Skeletal muscle satellite cell (primary cell): Measurements from ENCODE around the gene BACH2.

Experiments used
- H3K27me3 ChIP-seq: 2 replicates; pipeline ENCODE4 v1.7.0; 2013; ENCODE audit warnings: low read length; ENCODE audit not compliant: control insufficient read depth, insufficient read depth
- H3K36me3 ChIP-seq: 2 replicates; pipeline ENCODE4 v1.7.0; 2013; ENCODE audit warnings: mild to moderate bottlenecking, control low read depth, low read length; ENCODE audit not compliant: insufficient read depth
- H3K4me1 ChIP-seq: 2 replicates; pipeline ENCODE4 v1.7.0; 2013; ENCODE audit warnings: low read length; ENCODE audit not compliant: control insufficient read depth, insufficient read depth
- H3K4me2 ChIP-seq: 2 replicates; pipeline ENCODE4 v1.7.0; 2013; ENCODE audit warnings: mild to moderate bottlenecking, low read length
- H3K4me3 ChIP-seq: 2 replicates; pipeline ENCODE4 v1.7.0; 2013; ENCODE audit warnings: low read length
- H3K9ac ChIP-seq: 2 replicates; pipeline ENCODE4 v1.7.0; 2013; ENCODE audit warnings: mild to moderate bottlenecking, low read depth, low read length, moderate library complexity
- H3K9me3 ChIP-seq: replicated peaks from 2 replicates; pipeline ENCODE4 v1.7.0; 2013; ENCODE audit warnings: mild to moderate bottlenecking, control low read depth, low read length

Gene BACH2

DNA sequence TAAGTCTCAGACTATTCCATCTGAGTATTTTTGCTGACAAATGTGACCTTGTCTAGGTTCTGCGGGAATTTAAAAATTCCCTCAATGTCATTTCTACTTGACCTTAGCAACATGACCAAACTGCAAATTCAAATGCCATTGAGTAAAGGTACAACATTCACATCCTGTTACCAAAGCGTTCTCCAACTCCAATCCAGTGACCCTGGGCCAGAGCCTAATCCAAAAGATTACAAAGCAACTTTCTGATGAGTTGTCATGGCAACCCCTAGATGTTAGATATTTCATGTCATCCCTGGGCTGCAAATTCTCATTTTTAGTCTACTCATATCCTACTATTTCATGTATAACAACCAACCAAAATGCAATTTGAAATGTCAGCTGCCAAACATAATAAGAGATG is 65.3 kb downstream of the BACH2 start:
- H3K36me3 ChIP-seq = no peaks in the 10 kb centered on the region
- peaks cover 4% of the 10 kb centered on the region for H3K27me3 ChIP-seq
- H3K9ac ChIP-seq = no peak overlapping the region
- H3K4me1 ChIP-seq = no peaks in the 10 kb centered on the region
- no peak overlapping the region for H3K4me3 ChIP-seq
- H3K9me3 ChIP-seq = no peaks in the 10 kb centered on the region
- H3K4me2 ChIP-seq = no peak overlapping the region

DNA sequence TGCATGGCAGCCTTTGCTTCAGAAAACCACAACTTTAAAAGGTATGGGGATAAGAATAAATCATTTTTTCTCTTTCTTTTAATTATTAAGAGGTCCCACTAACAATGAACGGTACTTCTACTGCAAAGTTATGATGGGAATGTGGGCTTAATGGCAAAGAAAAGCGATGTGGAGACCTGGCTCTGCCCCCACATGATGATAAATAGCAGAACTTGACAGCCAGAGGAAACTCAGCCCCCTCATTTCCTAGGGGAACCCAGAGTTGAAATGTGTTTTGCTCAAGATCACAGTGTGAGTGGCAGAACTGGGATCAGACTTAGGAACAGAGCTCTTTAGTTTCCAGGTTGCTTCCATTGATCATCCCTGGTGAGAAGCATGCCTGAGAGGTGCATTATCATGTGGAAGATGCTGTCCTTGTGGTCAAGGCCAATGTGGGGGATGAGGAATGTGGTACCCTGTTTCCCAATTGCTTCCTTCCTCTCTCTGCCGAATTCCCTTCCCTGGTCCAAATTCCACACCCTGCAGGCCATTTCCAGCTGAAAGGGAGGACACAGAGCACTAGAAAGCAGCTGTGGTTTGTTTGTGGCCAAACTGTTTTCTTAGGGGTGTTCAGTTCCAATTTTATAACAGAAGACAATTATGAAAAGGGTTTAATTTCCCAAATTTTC is 66.0 kb downstream of the BACH2 start:
- H3K4me1 ChIP-seq = no peaks in the 10 kb centered on the region
- H3K27me3 ChIP-seq = peaks cover 4% of the 10 kb centered on the region
- H3K9ac ChIP-seq = no peak overlapping the region
- no peak overlapping the region for H3K4me3 ChIP-seq
- no peaks in the 10 kb centered on the region for H3K9me3 ChIP-seq
- H3K4me2 ChIP-seq = no peak overlapping the region
- no peaks in the 10 kb centered on the region for H3K36me3 ChIP-seq

GRCh38 chr6:90229331-90230010 is 67.2 kb downstream of the BACH2 start:
- peaks cover 4% of the 10 kb centered on the region for H3K27me3 ChIP-seq
- no peaks in the 10 kb centered on the region for H3K9me3 ChIP-seq
- no peaks in the 10 kb centered on the region for H3K4me1 ChIP-seq
- no peak overlapping the region for H3K4me3 ChIP-seq
- H3K36me3 ChIP-seq = no peaks in the 10 kb centered on the region
- no peak overlapping the region for H3K9ac ChIP-seq
- H3K4me2 ChIP-seq = no peak overlapping the region

GRCh38 chr6:90227673-90228072 is 69.0 kb downstream of the BACH2 start:
- no peak overlapping the region for H3K4me3 ChIP-seq
- H3K27me3 ChIP-seq = peaks cover 4% of the 10 kb centered on the region
- H3K9me3 ChIP-seq = no peaks in the 10 kb centered on the region
- no peak overlapping the region for H3K4me2 ChIP-seq
- no peak overlapping the region for H3K9ac ChIP-seq
- no peaks in the 10 kb centered on the region for H3K36me3 ChIP-seq
- H3K4me1 ChIP-seq = no peaks in the 10 kb centered on the region

DNA sequence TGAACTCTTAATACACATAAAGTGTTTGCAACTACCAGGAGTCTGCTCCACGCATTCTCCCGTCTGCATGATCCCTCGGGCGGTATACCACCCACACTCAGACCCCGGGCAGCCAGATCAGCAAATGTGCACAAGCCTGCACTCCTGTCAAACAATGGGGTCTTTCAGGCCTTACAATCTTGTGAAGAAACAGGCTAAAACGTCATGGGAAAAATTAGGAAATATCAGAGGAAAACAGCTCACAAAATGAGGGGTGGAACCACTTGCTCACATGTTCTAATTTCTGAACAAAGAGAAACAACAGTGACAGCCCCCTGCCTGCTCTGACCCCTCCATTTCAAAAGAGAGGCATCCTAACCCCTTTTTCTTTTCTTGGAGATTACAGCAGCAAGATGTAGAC is 69.4 kb downstream of the BACH2 start:
- peaks cover 4% of the 10 kb centered on the region for H3K27me3 ChIP-seq

DNA sequence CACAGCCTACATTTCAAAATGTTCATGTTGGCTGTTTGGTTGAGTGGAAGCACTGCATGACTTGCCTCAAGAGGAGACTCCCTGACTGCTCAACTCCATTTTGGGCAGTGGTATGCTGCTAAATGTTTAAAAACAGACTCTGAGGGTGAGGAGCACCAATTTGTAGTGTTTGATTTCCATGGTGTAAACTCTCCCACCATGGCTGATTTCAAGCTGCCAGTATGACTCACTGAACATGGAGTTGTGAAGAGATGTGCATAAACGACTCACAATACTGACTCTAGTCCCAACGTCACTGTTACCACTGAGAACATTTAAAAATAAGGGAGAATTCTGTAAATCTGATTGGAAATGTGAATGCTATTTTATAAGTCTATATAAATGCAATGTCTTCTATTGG is 70.4 kb downstream of the BACH2 start:
- peaks cover 4% of the 10 kb centered on the region for H3K27me3 ChIP-seq
- no peak overlapping the region for H3K4me3 ChIP-seq
- no peaks in the 10 kb centered on the region for H3K36me3 ChIP-seq

More for the DNA sequence above, 69.4 kb downstream of the BACH2 start:
- H3K4me2 ChIP-seq = no peak overlapping the region
- no peak overlapping the region for H3K9ac ChIP-seq
- H3K9me3 ChIP-seq = no peaks in the 10 kb centered on the region
- H3K4me3 ChIP-seq = no peak overlapping the region
- no peaks in the 10 kb centered on the region for H3K36me3 ChIP-seq
- no peaks in the 10 kb centered on the region for H3K4me1 ChIP-seq

DNA sequence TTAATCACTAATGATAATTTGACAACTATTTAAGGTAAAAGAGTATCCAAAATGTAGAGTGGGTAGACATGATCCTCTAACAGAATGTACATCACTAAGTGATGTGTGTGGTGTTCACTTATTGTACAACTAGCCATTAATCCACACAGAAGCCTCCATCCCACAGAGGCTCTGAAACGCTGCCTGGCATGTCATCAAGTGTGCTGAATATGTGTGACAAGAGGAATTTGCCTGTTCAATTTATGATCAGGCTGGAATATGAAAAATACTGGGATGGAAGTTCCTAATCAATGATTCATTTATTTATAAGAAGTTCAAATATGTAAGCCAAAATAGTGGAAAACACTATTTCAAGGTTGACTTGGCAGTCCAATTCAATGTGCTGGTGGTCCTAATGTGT is 72.4 kb downstream of the BACH2 start:
- H3K9me3 ChIP-seq = no peaks in the 10 kb centered on the region
- no peaks in the 10 kb centered on the region for H3K27me3 ChIP-seq
- H3K9ac ChIP-seq = no peak overlapping the region
- peaks cover 8% of the 10 kb centered on the region for H3K4me1 ChIP-seq
- H3K4me2 ChIP-seq = no peak overlapping the region
- no peak overlapping the region for H3K4me3 ChIP-seq
- no peaks in the 10 kb centered on the region for H3K36me3 ChIP-seq

More for the DNA sequence above, 70.4 kb downstream of the BACH2 start:
- Histone ChIP-seq H3K9ac (no peak overlapping the region), H3K9me3 (no peaks in the 10 kb centered on the region), H3K4me1 (no peaks in the 10 kb centered on the region), H3K4me2 (no peak overlapping the region)

DNA sequence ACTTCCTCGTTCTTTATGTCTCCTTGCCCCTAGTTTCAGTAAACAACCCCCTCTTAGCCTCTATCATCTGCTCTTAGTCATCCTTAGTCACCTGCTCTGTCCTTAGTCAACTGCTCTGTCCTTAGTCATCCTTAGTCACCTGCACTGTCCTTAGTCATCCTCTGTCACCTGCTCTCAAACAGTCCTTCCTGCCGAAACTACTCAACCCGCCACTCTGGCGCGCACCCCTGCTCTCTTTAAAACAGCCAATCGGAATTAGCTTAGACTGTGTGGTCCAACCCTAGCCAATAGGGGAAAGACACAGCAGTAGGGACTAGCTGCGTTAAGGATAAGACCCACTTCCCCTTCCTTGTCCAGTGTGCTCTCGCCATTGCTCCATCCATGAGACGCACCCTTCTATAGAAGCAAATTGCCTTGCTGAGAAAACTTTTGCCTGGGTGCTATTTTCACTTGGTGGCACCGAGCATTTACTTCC is 73.9 kb downstream of the BACH2 start:
- Histone ChIP-seq H3K9me3 (no peaks in the 10 kb centered on the region), H3K4me3 (no peak overlapping the region), H3K36me3 (no peaks in the 10 kb centered on the region), H3K4me2 (no peak overlapping the region), H3K9ac (no peak overlapping the region), H3K27me3 (no peaks in the 10 kb centered on the region), H3K4me1 (peaks cover 19% of the 10 kb centered on the region)

GRCh38 chr6:90222008-90222407 is 74.6 kb downstream of the BACH2 start:
- Histone ChIP-seq H3K9me3 (no peaks in the 10 kb centered on the region), H3K36me3 (no peaks in the 10 kb centered on the region), H3K4me1 (peaks cover 25% of the 10 kb centered on the region), H3K4me3 (no peak overlapping the region), H3K9ac (no peak overlapping the region), H3K4me2 (no peak overlapping the region), H3K27me3 (no peaks in the 10 kb centered on the region)

DNA sequence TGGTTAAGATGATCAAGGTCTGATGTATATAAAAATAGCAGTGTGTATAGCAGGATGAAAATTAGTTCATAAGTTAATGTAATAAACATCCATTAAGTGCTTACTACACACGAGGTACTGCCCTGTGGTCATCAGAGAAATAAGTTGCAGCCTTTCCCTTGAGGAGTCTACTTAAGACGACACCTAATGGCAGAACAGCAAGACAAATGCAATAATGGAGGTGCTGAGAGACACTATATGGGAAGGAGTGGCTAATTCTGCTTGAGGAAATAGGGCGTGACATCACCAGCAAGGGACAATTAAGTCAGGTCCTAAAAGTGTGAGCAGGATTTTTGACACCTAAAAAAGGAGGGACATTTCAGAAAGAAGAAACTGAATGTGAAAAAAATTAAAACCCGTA is 75.2 kb downstream of the BACH2 start:
- Histone ChIP-seq H3K4me1 (peaks cover 25% of the 10 kb centered on the region), H3K4me3 (no peak overlapping the region), H3K36me3 (no peaks in the 10 kb centered on the region), H3K27me3 (no peaks in the 10 kb centered on the region), H3K4me2 (no peak overlapping the region), H3K9me3 (no peaks in the 10 kb centered on the region), H3K9ac (no peak overlapping the region)

DNA sequence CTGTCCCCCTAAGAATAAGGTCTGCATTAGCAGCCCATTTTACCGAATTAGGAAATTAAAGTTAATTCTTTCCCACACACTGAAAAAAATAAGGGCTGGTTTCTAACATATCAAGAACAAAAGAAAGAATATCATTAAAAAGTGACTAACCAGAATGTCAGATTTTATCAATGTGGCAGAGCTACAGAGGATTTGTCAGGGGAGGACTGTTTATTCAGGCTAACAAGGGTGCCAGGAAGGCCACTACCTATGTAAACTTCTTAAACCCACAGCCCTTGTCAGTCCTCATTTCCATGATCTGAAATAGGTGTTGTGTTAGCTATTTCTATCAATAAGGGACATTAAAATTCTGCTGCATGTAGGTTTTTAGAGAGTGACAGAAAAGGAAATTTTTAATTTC is 76.4 kb downstream of the BACH2 start:
- H3K4me3 ChIP-seq = no peak overlapping the region
- H3K27me3 ChIP-seq = no peaks in the 10 kb centered on the region
- H3K4me2 ChIP-seq = no peak overlapping the region
- H3K4me1 ChIP-seq = peaks cover 25% of the 10 kb centered on the region
- no peaks in the 10 kb centered on the region for H3K9me3 ChIP-seq
- no peaks in the 10 kb centered on the region for H3K36me3 ChIP-seq
- no peak overlapping the region for H3K9ac ChIP-seq
